HepG2 (cell line): ENCODE results near the gene HRG. TPM values are rescaled to one million over a fixed set of nuclear protein-coding genes. Genes with fewer than 3 reads are reported as not detected.

Experiments used
- BORCS8-MEF2B ChIP-seq: sonication (generic); formaldehyde crosslinking; IDR thresholded peaks from 2 replicates; pipeline ENCODE4 v1.8.0; 2022; ENCODE audit warnings: mild to moderate bottlenecking, missing genetic modification reagents
- CEBPB ChIP-seq: IDR thresholded peaks from 2 replicates; pipeline ENCODE4 v1.6.1; 2011; ENCODE audit warnings: low read depth, low read length, improper control_type of control experiment, borderline replicate concordance
- EZH2 ChIP-seq: conservative IDR thresholded peaks from 2 replicates; pipeline ENCODE4 v1.6.1; 2012; ENCODE audit warnings: mild to moderate bottlenecking, low read depth, low read length, moderate library complexity
- FOXO1 ChIP-seq: sonication (generic); formaldehyde crosslinking; IDR thresholded peaks from 2 replicates; pipeline ENCODE4 v1.4.0; 2020; ENCODE audit warnings: missing genetic modification reagents
- JDP2 ChIP-seq: sonication (generic); formaldehyde crosslinking; IDR thresholded peaks from 2 replicates; pipeline ENCODE4 v1.8.1; 2022; ENCODE audit warnings: missing genetic modification reagents, borderline replicate concordance
- KLF13 ChIP-seq: sonication (generic); formaldehyde crosslinking; IDR thresholded peaks from 2 replicates; pipeline ENCODE4 v1.4.0; 2020; ENCODE audit warnings: mild to moderate bottlenecking, missing genetic modification reagents
- NCOR1 ChIP-seq: fragments of 200-600 bp; sonication (generic); IDR thresholded peaks from 2 replicates; pipeline ENCODE4 v1.7.0; 2017; ENCODE audit warnings: antibody characterized with exemption, low read length, borderline replicate concordance
- NFE2 ChIP-seq: sonication (generic); formaldehyde crosslinking; IDR thresholded peaks from 2 replicates; pipeline ENCODE4 v1.4.0; 2020; ENCODE audit warnings: missing genetic modification reagents
- NFRKB ChIP-seq: fragments of 450-650 bp; IDR thresholded peaks from 2 replicates; pipeline ENCODE4 v1.6.1; 2017
- NPAS2 ChIP-seq: sonication (generic); formaldehyde crosslinking; IDR thresholded peaks from 2 replicates; pipeline ENCODE4 v1.8.0; 2022; ENCODE audit warnings: mild to moderate bottlenecking, missing genetic modification reagents, borderline replicate concordance
- PHF20 ChIP-seq: sonication (generic); formaldehyde crosslinking; IDR thresholded peaks from 2 replicates; pipeline ENCODE4 v1.5.0; 2020; ENCODE audit warnings: mild to moderate bottlenecking, missing genetic modification reagents
- POLR2A ChIP-seq, 2 experiments: IDR thresholded peaks; 2 replicates each; pipeline ENCODE4 v1.6.1; 2011; ENCODE audit warnings: low read depth in 2 of 2, low read length in 2 of 2, mild to moderate bottlenecking in 1 of 2, moderate library complexity in 1 of 2; ENCODE audit not compliant: insufficient read depth in 1 of 2
- SNAPC2 ChIP-seq: sonication (generic); formaldehyde crosslinking; IDR thresholded peaks from 2 replicates; pipeline ENCODE4 v1.8.1; 2022; ENCODE audit warnings: mild to moderate bottlenecking, missing genetic modification reagents
- STAT5B ChIP-seq: sonication (generic); formaldehyde crosslinking; IDR thresholded peaks from 2 replicates; pipeline ENCODE4 v1.4.0; 2020; ENCODE audit warnings: missing genetic modification reagents
- TRIM24 ChIP-seq: sonication (generic); formaldehyde crosslinking; IDR thresholded peaks from 2 replicates; pipeline ENCODE4 v1.8.0; 2022; ENCODE audit warnings: mild to moderate bottlenecking, missing genetic modification reagents
- ZFAT ChIP-seq: sonication (generic); formaldehyde crosslinking; conservative IDR thresholded peaks from 2 replicates; pipeline ENCODE4 v1.8.1; 2023; ENCODE audit warnings: missing genetic modification reagents, inconsistent platforms
- ZNF232 ChIP-seq: sonication (generic); formaldehyde crosslinking; IDR thresholded peaks from 2 replicates; pipeline ENCODE4 v1.4.0; 2020; ENCODE audit warnings: missing genetic modification reagents, borderline replicate concordance
- ZNF430 ChIP-seq: sonication (generic); formaldehyde crosslinking; IDR thresholded peaks from 2 replicates; pipeline ENCODE4 v1.9.0; 2021; ENCODE audit warnings: mild to moderate bottlenecking, missing genetic modification reagents
- ZNF431 ChIP-seq: sonication (generic); formaldehyde crosslinking; IDR thresholded peaks from 2 replicates; pipeline ENCODE4 v1.9.0; 2022; ENCODE audit warnings: missing genetic modification reagents, low read depth, mild to moderate bottlenecking, borderline replicate concordance
- ZNF652 ChIP-seq: IDR thresholded peaks from 2 replicates; pipeline ENCODE4 v1.6.1; 2016; ENCODE audit warnings: low read depth, borderline replicate concordance
- ZNF713 ChIP-seq: sonication (generic); formaldehyde crosslinking; IDR thresholded peaks from 2 replicates; pipeline ENCODE4 v1.4.0; 2020; ENCODE audit warnings: mild to moderate bottlenecking, missing genetic modification reagents
- ZNF788 ChIP-seq: sonication (generic); formaldehyde crosslinking; IDR thresholded peaks from 2 replicates; pipeline ENCODE4 v1.5.0; 2020; ENCODE audit warnings: mild to moderate bottlenecking, missing genetic modification reagents, borderline replicate concordance
- polyA plus RNA-seq, 8 experiments: library from polyadenylated mRNA; depleted of rRNA in 3 of 8; stranded (reverse) in 7 of 8; unstranded in 1 of 8; fragments of >200 nt; fragmentation: Illumina TruSeq in 4 of 8; extraction: Trizol in 4 of 8; gene quantifications; 2 replicates each; pipeline versions ENCODE4 v1.2.1 to v1.2.3, GENCODE V29; 2011 to 2016; ENCODE audit warnings: low read depth in 4 of 8, missing spikeins in 1 of 8, mixed read lengths in 1 of 8; ENCODE audit not compliant: insufficient read depth in 1 of 8
- total RNA-seq, 5 experiments: library from RNA; depleted of rRNA; stranded (reverse); fragments of >200 nt; fragmentation: Illumina TruSeq; extraction: Trizol; gene quantifications; 2 replicates each; pipeline ENCODE4 v1.2.3, GENCODE V29; 2016; ENCODE audit warnings: low read depth in 1 of 5
- TF ChIP-seq, protein P1 (sequence below): sonication (generic); formaldehyde crosslinking; IDR thresholded peaks from 2 replicates; pipeline ENCODE4 v1.8.0; 2022; ENCODE audit warnings: mild to moderate bottlenecking, missing genetic modification reagents
- TF ChIP-seq, protein P2 (sequence below): sonication (generic); formaldehyde crosslinking; conservative IDR thresholded peaks from 2 replicates; pipeline ENCODE4 v1.8.0; 2022; ENCODE audit warnings: mild to moderate bottlenecking, moderate library complexity, missing genetic modification reagents
- TF ChIP-seq, protein P3 (sequence below): sonication (generic); formaldehyde crosslinking; IDR thresholded peaks from 2 replicates; pipeline ENCODE4 v1.4.0; 2020; ENCODE audit warnings: mild to moderate bottlenecking, low read depth, missing genetic modification reagents
- TF ChIP-seq, protein P4 (sequence below): sonication (generic); formaldehyde crosslinking; IDR thresholded peaks from 2 replicates; pipeline ENCODE4 v1.4.0; 2020; ENCODE audit warnings: missing genetic modification reagents, borderline replicate concordance

The HRG gene
- total and polyA plus RNA-seq, 2 of the 13 experiments (the other 11 are each of a cell fraction or from before 2014, with no cell fraction given), result 0.09 to 0.11 TPM

DNA sequence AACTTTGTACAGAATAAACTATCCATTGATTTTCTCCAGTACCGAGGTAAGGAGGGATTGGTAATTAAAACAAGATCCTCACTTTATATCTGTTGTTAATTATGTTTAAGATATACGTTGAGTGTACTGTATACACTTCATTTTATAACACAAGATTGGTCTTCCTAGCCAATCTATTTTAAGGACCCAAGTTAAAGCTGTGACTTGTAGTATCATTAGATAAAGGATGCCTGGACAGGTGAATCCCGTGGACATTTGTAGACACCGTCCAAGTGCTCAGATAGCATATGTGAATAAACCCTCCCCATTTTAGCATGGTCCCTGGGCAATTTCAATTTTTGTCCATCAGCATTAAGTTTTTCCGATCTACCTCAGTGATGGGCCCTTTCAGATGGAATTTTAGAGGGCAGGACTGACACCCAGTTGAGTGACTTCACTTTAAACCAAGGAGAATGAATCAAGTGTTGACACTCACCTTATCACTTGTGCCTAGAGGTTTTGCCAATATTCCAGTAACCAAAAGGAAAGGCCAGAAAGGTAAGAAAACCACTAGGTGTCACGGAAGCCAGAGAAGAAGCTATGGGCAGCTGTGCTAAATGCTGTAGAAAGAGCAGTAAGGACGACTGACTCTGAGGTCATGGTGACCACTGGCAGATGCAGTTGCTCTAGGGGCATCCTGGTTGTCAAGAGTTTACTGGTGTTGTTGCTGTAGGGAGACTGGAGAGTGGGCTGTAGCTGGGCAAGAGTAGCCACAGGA lies 43.7 kb upstream of the HRG start (continued):
- TF ChIP-seq NFE2 (CRISPR knock-in tag) (no peak), ZNF788 (CRISPR knock-in tag) (no peak), SNAPC2 (CRISPR knock-in tag) (no peak), TRIM24 (no peak), ZNF232 (peak; percentile 33; the same call in 1 of the 2 replicates), POLR2A (IDR thresholded peaks at IDR 0.05; ENCODE audit: insufficient read depth in 1 of 2, low read depth in 2 of 2, low read length in 2 of 2) (peak in 1 of 2 experiments; percentile 89), ZNF431 (CRISPR knock-in tag) (peak; percentile 75; the same call in 1 of the 2 replicates), ZNF713 (no peak), ZNF430 (CRISPR knock-in tag) (no peak), EZH2 (no peak), NPAS2 (CRISPR knock-in tag) (no peak), FOXO1 (no peak), JDP2 (CRISPR knock-in tag) (no peak; the same call in 1 of the 2 replicates), NFRKB (no peak), KLF13 (CRISPR knock-in tag) (no peak), CEBPB (no peak), BORCS8-MEF2B (0 out of 2 replicates have a peak, but pooled peaks have one; percentile 11), NCOR1 (no peak), STAT5B (CRISPR knock-in tag) (no peak), ZNF652 (CRISPR knock-in tag) (no peak), PHF20 (no peak), ZFAT (CRISPR knock-in tag) (no peak)
- TF ChIP-seq, protein P1, sequence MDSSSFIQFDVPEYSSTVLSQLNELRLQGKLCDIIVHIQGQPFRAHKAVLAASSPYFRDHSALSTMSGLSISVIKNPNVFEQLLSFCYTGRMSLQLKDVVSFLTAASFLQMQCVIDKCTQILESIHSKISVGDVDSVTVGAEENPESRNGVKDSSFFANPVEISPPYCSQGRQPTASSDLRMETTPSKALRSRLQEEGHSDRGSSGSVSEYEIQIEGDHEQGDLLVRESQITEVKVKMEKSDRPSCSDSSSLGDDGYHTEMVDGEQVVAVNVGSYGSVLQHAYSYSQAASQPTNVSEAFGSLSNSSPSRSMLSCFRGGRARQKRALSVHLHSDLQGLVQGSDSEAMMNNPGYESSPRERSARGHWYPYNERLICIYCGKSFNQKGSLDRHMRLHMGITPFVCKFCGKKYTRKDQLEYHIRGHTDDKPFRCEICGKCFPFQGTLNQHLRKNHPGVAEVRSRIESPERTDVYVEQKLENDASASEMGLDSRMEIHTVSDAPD, result no peak
- TF ChIP-seq, protein P2, sequence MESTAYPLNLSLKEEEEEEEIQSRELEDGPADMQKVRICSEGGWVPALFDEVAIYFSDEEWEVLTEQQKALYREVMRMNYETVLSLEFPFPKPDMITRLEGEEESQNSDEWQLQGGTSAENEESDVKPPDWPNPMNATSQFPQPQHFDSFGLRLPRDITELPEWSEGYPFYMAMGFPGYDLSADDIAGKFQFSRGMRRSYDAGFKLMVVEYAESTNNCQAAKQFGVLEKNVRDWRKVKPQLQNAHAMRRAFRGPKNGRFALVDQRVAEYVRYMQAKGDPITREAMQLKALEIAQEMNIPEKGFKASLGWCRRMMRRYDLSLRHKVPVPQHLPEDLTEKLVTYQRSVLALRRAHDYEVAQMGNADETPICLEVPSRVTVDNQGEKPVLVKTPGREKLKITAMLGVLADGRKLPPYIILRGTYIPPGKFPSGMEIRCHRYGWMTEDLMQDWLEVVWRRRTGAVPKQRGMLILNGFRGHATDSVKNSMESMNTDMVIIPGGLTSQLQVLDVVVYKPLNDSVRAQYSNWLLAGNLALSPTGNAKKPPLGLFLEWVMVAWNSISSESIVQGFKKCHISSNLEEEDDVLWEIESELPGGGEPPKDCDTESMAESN (CRISPR knock-in tag), result peak; percentile 65; the same call in 1 of the 2 replicates
- TF ChIP-seq, protein P3, sequence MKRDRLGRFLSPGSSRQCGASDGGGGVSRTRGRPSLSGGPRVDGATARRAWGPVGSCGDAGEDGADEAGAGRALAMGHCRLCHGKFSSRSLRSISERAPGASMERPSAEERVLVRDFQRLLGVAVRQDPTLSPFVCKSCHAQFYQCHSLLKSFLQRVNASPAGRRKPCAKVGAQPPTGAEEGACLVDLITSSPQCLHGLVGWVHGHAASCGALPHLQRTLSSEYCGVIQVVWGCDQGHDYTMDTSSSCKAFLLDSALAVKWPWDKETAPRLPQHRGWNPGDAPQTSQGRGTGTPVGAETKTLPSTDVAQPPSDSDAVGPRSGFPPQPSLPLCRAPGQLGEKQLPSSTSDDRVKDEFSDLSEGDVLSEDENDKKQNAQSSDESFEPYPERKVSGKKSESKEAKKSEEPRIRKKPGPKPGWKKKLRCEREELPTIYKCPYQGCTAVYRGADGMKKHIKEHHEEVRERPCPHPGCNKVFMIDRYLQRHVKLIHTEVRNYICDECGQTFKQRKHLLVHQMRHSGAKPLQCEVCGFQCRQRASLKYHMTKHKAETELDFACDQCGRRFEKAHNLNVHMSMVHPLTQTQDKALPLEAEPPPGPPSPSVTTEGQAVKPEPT (CRISPR knock-in tag), result no peak
- TF ChIP-seq, protein P4, sequence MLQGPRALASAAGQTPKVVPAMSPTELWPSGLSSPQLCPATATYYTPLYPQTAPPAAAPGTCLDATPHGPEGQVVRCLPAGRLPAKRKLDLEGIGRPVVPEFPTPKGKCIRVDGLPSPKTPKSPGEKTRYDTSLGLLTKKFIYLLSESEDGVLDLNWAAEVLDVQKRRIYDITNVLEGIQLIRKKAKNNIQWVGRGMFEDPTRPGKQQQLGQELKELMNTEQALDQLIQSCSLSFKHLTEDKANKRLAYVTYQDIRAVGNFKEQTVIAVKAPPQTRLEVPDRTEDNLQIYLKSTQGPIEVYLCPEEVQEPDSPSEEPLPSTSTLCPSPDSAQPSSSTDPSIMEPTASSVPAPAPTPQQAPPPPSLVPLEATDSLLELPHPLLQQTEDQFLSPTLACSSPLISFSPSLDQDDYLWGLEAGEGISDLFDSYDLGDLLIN, result no peak
